GM21737 (cell line): ENCODE data around the gene ULBP2.
"Not testable (repeated sequence)": the region's sequence is repeated elsewhere in the genome, so short reads cannot be mapped to it uniquely, and the experiment has no call there.

Experiments
- ATAC-seq: cut with Tn5 transposase; IDR thresholded peaks from one replicate; pipeline ENCODE4 v1.9.1; 2021; ENCODE audit warnings: mild to moderate bottlenecking, moderate library complexity; ENCODE audit not compliant: unreplicated experiment

Gene ULBP2

GRCh38 chr6:149908480-149908879 is 33.3 kb upstream of the ULBP2 start:
- not testable (repeated sequence) for ATAC-seq

DNA sequence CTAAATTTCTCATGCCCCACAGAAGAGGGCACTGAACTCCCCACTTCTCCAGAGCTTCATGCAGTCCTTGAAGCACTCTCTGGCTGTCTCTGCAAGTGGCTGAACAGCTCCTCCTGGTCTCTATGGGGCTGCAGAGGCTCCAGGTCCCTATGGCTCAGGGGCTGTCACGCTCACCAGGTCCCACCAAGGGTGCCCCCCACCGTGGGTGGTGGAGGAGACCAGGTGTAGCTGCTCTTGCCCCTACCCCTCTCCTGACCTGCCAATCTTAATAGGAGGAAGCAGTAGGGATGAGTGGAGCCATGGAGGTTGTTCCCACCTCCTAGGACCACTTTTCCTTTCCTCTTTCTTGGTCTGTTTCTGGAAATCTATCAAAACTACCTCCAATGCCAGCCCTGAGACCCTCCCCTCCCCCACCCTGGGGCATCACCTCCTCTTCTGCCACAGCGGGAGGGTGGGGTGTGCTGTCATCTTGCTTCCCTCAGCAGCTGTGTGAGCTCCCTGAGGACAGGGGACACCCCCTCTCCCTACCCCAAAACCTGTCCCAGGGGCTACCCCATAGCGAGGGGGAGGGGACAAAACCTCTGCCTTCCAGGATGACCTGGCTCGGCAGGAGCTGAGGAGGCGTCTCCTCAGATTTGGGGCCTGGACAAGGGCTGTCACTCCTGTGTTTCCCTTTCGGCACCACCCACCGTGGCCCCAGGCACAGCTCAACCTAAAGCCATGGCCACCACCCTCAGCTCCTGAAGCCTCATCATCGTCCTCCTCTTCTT is 31.9 kb upstream of the ULBP2 start:
- ATAC-seq = no peak

DNA sequence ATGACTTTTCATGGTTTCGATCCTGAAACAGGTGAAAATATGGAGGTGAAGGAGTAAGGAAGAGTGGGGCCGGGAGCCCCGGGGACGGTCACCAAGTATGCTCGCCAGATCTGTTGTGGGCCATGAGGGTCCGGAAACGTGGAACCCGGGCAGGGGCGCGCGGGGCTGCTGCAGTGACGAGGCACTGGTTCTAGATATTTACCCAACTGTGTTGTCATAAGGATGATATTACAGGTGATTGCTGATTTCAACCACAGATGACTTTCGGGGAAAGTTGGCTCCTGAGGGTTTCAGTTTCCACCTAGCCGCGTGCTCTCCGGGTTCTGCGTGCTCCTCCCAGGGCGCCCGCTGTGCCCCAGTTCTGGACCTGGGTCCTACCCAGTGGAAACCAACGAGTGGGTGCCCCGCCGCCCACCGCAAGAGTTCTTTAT is 31.1 kb upstream of the ULBP2 start:
- ATAC-seq = no peak

DNA sequence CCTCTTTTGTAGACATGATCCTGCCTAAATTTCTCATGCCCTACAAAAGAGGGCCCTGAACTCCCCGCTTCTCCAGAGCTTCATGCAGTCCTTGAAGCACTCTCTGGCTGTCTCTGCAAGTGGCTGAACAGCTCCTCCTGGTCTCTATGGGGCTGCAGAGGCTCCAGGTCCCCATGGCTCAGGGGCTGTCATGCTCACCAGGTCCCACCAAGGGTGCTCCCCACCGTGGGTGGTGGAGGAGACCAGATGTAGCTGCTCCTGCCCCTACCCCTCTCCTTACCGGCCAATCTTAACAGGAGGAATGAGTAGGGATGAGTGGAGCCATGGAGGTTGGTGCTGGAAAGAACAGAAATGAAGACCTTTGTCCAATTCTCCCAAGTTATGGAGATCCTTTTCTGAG is 29.1 kb upstream of the ULBP2 start:
- ATAC-seq = not testable (repeated sequence)

- ATAC-seq = no peak
These were observed 28.7 kb upstream of the ULBP2 start for GRCh38 chr6:149913085-149913484.

DNA sequence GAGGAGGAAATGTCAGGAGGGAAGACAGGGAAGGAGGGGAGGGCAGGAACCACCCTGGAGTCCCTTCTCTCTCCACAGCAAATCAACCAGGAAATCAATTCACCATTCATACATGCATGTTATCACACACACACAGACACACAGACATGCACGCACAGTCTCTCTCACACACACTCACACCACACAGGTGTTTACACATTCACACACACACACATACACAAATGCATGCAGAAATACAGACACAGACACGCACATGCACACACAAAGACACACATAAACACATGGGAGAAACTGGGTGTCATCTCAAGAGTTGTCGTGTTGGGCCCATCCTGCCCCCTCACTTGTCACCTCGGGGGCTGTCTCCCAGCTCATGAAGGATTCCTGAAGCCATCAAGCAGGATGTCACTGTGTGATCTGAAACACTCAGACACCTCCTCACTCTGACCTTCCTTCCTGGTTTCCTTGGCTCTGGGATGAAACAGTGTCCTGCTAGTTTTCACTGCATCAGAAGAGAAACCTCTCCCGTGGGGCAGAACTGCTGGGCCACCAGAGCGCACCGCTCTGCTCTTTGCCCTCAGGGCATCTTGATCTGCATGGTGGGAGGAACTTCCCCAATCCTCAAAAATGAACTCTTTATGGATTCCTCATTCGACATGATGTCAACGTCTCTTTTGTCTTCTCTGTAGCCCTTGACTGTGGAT is 28.1 kb upstream of the ULBP2 start:
- no peak for ATAC-seq

GRCh38 chr6:149915970-149916865 is 25.6 kb upstream of the ULBP2 start:
- no peak for ATAC-seq

- ATAC-seq = no peak
These were observed 24.1 kb upstream of the ULBP2 start for GRCh38 chr6:149917679-149918078.

DNA sequence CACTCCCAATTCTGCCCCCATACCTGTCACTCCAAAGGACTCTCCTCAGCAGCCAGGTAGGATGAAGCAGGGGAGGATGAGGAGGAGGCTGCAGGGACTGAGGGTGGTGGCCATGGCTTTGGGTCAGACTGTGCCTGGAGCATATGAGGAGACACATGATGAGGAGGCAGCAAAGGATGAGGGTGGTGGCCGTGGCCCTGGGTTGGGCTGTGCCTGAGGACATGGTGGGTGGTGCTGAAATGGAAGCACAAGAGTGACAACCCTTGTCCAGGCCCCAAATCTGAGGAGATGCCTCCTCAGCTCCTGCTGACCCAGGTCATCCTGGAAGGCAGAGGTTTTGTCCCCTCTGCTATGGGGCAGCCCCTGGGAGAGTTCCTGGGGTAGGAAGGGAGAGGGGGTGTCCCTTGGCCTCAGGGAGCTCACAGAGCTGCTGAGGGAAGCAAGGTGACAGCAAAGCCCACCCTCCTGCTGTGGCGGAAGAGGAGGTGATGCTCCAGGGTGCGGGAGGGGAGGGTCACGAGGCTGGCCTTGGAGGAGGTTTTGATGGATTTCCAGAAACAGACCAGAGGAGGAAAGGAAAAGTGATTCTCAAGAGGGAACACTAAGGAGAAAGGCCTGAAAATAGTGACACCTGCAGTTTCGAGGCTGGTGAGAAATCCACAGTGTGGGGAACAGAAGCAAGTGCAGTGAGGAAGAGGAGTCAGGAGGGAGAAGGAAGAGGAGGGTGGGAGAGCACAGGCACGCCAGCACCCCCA is 23.5 kb upstream of the ULBP2 start:
- ATAC-seq = no peak

DNA sequence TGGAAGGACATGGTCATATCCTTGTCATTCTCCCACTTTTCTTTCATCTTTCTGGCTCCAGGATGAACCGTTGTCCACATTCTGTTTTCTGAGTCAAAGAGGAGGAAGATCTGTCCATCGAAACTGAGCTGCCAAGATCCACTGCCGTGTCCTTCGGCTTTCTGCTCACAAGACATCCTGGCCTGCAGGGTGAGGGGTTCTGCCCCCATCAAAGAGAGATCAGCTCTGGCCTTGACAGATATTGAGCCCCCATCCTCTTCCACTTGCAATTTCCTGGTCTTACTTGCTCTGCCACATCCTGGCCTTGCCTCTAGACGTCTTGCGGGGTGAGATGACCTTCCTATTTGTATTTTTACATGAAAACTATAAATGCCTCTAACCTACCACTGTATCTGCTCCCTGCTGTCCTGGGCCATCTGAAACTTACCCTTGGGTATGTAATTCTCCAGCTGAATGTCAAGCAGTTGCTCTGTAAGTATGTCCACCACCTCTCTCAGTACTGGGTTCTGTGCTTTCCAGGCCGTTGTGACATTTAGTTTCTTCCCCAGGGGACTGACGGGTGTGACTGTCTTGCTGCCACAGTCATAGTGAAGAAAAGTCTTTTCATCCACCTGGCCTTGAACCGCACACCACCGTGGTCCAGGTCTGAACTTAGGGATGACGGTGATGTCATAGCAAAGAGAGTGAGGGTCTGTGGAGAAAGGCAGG is 22.5 kb upstream of the ULBP2 start:
- ATAC-seq = not testable (repeated sequence)

DNA sequence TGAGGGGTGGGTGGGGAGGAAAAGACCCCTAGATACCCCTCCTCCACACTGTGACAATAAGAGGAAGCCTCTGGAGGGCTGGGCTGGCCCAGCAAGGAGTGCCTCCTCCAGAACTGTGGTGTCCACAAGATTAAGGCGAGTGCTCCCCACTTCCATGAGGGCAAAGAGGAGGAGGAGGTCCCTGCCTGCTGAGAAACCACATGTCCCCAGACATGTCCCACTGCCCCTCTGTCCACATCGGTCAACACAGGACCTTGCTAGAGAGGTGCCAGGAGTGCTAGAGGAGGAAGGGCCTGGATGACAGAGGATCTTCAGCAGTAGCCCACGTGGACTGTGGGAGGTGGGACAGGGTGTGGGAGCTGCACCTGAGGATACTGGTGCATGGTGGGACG is 22.0 kb upstream of the ULBP2 start:
- ATAC-seq = no peak

GRCh38 chr6:149921361-149921760 is 20.5 kb upstream of the ULBP2 start:
- ATAC-seq = no peak

GRCh38 chr6:149922091-149922490 is 19.7 kb upstream of the ULBP2 start:
- not testable (repeated sequence) for ATAC-seq

DNA sequence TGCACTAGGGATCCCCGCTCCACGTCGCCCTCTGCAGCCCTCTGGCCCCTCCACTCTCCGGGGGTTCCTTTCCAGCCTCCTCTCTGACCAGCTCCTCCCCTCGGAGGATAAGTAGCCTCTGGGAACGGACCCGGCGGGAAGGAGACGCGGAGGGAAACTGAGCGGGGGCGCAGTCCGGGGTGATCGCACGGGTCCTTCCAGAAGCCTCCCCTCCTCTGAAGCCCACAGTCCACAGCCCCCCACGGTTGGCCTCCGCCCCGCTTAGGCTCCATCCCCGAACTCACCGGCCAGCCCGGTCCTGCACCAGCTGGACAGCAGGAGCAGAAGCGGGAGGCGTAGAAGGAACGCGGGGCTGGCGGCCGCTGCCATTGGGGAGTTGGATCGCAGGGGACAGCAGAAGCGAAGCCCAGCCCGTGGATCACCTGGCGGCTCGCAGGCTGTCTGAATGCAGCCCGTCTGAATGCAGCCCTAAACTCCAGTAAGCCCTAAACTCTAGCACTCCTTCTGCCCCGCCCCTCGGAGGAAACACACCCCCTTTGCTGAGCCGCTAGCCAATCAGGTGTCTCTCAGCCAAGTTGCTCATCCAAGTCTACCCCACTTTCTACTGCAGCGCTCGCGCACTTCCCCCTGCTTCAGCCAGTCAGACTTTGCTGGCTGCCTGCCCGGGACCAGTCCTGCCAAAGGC is 19.0 kb upstream of the ULBP2 start, which contains the start of gene RAET1G:
Gene RAET1G (minus strand): TSS at position 480 of the 685 bp plus-strand sequence. CDS start 111 bp downstream, at position 369.
- ATAC-seq = no peak

- ATAC-seq = no peak
These were observed 18.4 kb upstream of the ULBP2 start for GRCh38 chr6:149923327-149923986.

GRCh38 chr6:149924206-149924932 is 17.4 kb upstream of the ULBP2 start:
- ATAC-seq = no peak

GRCh38 chr6:149924933-149925252 is 16.9 kb upstream of the ULBP2 start:
- no peak for ATAC-seq

GRCh38 chr6:149925253-149925973 is 16.4 kb upstream of the ULBP2 start:
- ATAC-seq = no peak
